Peyer's patch (tissue), 4 donors: Measurements from ENCODE around the gene PDGFA.

Source experiments
- POLR2A ChIP-seq, 2 donors: fragments of 450-650 bp; IDR thresholded peaks; one replicate each; pipeline ENCODE4 v1.5.1; 2017; ENCODE audit warnings: antibody characterized with exemption in 2 of 2, mild to moderate bottlenecking in 2 of 2, moderate library complexity in 2 of 2
- TF ChIP-seq, protein P1 (sequence below), 6 experiments: fragments of 450-650 bp in 4 of 6; fragments of 200-600 bp in 2 of 6; sonication (generic) in 1 of 6; IDR thresholded peaks; one replicate each; pipeline ENCODE4 v1.5.1; 2017 to 2019; ENCODE audit warnings: antibody characterized with exemption in 6 of 6, mild to moderate bottlenecking in 3 of 6, moderate library complexity in 1 of 6

DNA sequence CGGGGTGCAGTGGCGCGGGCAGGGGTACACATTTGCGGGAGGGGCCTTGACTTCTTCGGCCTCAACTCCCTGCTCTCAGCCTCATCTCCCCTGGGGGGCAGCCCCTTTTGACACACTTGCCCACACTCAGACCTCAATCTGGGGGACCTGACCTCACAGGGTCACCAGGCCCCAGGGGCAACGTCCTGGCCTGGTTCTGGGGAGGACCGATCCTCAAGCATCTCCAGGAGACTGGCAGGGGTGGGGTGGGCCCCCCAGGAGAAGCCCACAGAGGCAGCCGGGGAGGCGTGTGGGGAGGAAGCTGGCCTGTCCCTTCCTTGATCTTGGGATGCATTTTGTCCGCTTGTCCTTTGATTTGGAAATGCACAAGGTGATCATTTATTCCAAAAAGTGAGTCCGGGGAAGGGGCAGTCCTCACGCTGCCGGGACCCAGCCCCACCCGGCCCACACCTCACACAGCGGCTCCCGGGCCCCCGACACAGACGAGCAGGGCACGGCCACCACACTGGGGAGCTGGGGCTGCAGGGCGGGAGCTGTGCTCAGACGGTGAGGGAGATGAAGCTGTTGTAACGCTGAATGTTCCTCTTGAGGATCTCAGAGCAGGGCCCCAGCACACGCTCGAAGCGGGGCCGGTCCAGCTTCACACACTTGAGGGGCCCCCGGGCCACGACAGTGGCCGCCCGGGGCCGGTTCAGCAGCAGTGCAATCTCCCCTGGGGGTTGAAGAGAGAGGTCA lies 30.4 kb upstream of the PDGFA start:
- TF ChIP-seq, protein P1, sequence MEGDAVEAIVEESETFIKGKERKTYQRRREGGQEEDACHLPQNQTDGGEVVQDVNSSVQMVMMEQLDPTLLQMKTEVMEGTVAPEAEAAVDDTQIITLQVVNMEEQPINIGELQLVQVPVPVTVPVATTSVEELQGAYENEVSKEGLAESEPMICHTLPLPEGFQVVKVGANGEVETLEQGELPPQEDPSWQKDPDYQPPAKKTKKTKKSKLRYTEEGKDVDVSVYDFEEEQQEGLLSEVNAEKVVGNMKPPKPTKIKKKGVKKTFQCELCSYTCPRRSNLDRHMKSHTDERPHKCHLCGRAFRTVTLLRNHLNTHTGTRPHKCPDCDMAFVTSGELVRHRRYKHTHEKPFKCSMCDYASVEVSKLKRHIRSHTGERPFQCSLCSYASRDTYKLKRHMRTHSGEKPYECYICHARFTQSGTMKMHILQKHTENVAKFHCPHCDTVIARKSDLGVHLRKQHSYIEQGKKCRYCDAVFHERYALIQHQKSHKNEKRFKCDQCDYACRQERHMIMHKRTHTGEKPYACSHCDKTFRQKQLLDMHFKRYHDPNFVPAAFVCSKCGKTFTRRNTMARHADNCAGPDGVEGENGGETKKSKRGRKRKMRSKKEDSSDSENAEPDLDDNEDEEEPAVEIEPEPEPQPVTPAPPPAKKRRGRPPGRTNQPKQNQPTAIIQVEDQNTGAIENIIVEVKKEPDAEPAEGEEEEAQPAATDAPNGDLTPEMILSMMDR (IDR thresholded peaks at IDR 0.05) = no peak
- no peak for TF ChIP-seq POLR2A (IDR thresholded peaks at IDR 0.05)
